Activated T-cell treated with anti-CD3 and anti-CD28 coated beads for 24 hours (primary cell): ENCODE results near the gene KANTR.
A peak's percentile ranks its signal among the peaks of the same experiment; 100 is the strongest.

Experiments
- DNase-seq: peaks from one replicate; pipeline ENCODE4 v3.0.0-alpha.2; 2020; ENCODE audit warnings: low read depth

KANTR gene, protein sequence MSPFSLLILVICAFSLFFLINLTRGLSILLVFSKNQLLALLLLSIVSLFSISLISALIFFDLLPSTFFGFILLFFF

GRCh38 chrX:53093748-53094581 lies at the start of gene KANTR:
Gene KANTR (plus strand): TSS chrX:53094142. CDS start chrX:53124273, 30,131 bp downstream.
- peak; percentile 73 for DNase-seq

DNA sequence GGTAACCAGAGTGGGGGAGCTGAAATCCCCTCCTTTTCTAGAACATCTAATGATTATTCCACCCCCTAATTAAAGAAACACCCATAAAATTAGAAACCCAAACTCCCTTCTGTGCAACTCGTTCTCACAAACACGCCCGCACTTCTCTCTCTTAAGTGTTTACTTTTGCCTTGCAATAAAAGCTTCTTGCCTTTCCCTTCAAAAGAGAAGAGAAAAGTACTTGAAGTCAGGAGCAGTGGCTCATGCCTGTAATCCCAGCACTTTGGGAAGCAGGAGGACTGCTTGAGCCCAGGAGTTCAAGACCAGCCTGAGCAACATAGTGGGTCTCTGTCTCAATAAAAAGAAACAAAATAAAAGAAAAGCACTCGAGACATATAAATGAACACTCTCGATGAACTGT lies 48.9 kb upstream of the KANTR start:
- DNase-seq, result no peak

DNA sequence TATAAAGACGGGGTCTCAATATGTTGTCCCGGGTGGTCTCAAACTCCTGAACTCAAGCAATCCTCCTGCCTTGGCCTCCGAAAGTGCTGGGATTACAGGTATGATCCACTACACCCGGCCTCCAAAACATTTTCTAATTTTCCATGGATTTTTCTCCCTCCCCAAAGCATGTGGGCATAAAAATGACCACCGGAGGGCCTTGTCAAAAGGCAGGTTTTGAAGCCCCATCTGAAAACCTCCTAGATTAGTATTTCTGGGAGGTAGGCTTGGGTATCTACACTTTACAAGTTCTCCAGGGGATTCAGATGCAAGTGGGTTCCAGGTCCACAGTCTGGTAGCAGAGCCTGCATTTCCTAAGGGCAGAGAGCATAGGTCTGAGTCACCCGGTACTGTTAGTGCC lies 46.7 kb upstream of the KANTR start:
- no peak for DNase-seq

DNA sequence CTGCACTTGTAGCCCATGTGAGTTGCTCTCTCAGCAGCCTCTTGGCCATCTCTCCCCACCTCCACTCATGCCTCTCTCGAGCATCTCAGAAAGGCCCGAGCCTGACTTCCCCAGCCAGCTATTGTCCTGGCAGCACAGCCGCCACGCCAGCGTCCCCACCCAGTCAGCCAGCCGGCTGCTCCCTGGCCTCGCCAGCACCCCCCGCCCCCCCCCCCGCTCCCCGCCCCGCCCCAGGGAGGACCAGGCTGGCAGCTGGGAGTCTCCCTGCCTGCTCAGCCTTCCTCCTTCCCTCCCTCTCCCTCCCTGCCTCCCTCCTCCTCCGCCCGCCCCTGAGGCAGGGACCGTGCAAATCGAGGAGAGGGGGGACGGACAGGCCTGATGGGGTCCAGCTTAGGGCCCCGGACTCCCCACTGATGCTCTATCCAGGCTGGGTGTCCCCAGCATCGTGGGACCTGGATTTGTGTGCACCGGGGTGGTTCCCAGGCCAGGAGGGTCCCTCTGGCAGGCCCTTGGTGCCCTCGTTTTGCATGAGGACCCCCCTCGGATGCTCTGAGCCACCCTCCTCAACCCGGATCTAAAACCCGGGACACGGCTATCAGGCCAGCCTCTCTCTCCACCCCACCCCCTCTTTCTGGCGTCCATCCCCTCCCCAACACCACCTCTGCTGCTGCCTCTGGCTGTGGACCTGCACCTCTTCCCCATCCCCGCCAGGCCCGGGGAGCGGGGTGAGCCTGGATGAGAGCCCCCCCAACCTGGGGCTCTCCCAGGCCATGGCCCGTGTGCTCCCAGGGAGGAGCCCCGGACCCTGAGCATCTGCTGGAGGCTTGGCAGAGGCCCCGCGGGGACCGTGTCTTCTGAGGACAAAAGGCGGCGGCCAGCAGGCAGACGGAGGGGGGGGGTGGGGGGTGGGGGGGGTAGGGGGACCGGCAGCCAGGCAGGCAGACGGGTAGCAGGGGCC lies 45.5 kb upstream of the KANTR start, which contains the start of gene GPR173:
Gene GPR173, plus strand, starts transcription at position 621 of the 958 bp plus-strand sequence. CDS start 27,833 bp downstream, outside the sequence.
- DNase-seq, result no peak

- no peak for DNase-seq
These were observed 44.8 kb upstream of the KANTR start for GRCh38 chrX:53049127-53049517.

- no peak for DNase-seq
These were observed 43.1 kb upstream of the KANTR start for GRCh38 chrX:53050841-53051240.

DNA sequence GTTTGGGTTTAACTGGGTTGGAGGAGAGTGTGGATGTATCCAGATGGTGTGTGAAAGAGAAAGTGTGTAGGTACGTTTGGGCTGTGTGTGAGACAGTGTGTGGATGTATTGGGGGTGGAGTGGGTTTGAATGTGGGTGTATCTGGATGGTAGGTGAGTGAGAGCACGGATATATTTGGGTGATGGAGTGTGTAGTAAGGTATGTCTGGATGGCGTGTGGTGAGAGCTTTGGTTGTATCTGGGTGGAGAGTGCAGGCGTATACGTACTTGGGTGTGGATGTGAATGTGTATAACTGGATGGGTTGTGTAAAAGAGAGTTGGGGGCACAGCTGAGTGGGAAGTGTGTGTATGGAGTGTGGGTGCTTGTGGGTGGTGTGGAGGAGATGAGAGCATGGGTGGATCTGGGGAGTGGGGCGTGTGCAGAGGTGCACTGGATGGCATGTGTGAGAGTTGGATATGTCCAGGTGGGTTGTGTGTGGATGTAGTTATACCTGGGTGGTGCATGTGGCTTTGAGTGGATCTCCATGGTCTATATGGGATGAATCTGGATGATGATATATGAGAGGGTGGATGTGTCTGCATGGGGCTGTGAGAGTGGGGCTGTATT lies 38.6 kb upstream of the KANTR start:
- DNase-seq, result no peak

- no peak for DNase-seq
These were observed 37.6 kb upstream of the KANTR start for GRCh38 chrX:53056292-53056691.

GRCh38 chrX:53065104-53065503 lies 28.8 kb upstream of the KANTR start:
- no peak for DNase-seq

- no peak for DNase-seq
These were observed 22.9 kb upstream of the KANTR start for GRCh38 chrX:53071064-53071463.

- peak; percentile 55 for DNase-seq
These were observed 22.1 kb upstream of the KANTR start for GRCh38 chrX:53071604-53072417.

GRCh38 chrX:53072418-53073114 lies 21.4 kb upstream of the KANTR start:
- DNase-seq, result no peak

GRCh38 chrX:53073115-53073586 lies 20.8 kb upstream of the KANTR start:
- no peak for DNase-seq

- no peak for DNase-seq
These were observed 18.9 kb upstream of the KANTR start for GRCh38 chrX:53075011-53075410.

DNA sequence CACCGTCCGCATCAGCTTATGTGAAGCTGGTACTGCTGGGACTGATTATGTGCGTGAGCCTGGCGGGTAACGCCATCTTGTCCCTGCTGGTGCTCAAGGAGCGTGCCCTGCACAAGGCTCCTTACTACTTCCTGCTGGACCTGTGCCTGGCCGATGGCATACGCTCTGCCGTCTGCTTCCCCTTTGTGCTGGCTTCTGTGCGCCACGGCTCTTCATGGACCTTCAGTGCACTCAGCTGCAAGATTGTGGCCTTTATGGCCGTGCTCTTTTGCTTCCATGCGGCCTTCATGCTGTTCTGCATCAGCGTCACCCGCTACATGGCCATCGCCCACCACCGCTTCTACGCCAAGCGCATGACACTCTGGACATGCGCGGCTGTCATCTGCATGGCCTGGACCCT lies 17.3 kb upstream of the KANTR start:
- no peak for DNase-seq

DNA sequence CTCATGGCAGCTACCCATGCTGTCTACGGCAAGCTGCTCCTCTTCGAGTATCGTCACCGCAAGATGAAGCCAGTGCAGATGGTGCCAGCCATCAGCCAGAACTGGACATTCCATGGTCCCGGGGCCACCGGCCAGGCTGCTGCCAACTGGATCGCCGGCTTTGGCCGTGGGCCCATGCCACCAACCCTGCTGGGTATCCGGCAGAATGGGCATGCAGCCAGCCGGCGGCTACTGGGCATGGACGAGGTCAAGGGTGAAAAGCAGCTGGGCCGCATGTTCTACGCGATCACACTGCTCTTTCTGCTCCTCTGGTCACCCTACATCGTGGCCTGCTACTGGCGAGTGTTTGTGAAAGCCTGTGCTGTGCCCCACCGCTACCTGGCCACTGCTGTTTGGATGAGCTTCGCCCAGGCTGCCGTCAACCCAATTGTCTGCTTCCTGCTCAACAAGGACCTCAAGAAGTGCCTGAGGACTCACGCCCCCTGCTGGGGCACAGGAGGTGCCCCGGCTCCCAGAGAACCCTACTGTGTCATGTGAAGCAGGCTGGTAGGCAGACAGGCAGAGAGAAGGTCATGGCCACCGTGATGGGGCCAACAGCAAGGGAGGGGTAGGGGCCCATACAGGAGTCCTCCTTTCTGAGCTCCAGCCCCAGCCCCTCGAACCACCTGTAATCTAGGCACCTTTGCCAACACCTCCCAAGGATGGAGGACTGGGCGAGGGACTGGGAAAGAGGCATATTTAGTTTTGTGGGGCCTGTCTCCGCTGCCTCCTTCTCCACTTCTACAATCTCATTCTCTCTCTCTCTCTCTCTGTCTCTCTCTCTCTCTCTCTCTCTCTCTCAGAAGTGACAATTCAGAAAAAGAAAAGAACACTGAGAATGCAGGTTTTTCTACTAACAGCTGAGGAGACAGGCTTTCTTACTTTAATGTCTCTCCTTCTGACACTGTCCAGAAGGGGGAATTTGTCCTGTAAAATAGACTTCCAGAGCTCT lies 16.4 kb upstream of the KANTR start:
- DNase-seq, result no peak

DNA sequence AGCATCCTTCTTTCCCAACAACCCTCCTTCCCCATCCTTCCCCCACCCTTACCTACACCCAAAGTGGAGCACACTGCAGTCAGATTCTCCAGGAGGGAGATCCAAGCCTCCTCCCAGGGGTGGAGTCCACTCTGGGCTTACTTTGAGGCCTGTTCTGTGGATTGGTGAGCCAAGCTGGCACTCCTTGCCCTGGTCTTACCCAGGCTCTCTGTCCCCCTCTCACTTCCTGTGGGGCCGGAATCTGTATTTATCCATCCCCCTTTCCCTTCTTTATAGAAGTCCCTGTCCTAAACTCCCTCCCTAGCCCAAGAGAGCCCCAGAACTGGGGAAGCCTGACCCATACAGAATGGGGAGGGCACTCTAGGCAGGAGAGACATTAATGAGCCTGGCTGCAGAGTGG lies 15.0 kb upstream of the KANTR start:
- no peak for DNase-seq

DNA sequence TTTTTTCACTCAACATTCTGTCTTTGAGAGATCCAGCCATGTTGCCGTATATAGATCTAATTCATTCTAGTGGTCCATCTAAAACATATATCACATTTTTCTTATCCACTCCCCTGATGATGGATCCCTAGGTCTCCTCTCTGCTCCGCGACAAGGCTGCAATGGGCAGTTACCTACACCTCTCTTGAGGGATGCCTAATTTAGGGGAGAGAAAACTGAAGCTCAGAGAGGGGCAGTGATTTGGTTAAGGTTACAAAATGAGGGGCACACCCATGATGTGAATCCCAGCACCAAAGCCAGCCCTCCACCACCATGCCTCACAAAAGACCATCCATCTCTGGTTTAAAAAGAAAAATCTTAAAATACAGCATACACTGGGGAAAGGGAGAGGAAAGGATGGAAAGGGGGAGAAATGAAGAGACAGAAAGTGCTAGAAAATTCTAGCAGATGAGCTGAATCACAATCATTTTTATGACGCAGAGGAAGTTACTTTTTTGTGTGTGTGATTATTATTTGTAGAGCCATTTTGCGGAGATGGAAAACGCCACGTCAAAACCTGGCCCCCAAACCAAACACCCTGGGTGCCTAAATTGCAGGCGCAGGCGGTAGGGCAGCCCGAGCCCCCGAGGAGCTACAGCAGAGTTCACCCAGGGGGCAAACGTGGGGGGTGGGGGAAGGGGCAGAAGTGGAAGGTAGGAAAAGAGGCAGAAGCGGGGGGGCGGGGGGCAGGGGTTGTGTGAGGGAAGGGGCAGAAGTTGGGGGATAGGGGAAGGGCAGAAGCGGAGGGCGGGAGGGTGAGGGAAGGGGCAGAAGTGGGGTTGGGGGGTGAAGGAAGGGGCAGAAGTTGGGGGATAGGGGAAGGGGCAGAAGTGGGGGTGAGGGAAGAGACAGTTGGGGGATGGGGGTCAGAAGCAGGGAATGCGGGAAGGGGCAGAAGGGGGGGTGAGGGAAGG lies 13.0 kb upstream of the KANTR start:
- no peak for DNase-seq
